H1 (cell line): ENCODE measurements around the gene TBX21.

ENCODE experiments used
- CEBPB ChIP-seq: IDR thresholded peaks from 2 replicates; pipeline ENCODE4 v1.6.1; 2012; ENCODE audit warnings: low read depth, low read length
- CREB1 ChIP-seq: IDR thresholded peaks from 2 replicates; pipeline ENCODE4 v1.6.1; 2012; ENCODE audit warnings: inconsistent platforms
- CTCF ChIP-seq, 3 experiments: IDR thresholded peaks; 1 replicate in 2 of 3; 2 replicates in 1 of 3; pipeline versions ENCODE4 v1.5.1 to v1.6.1; 2011; ENCODE audit warnings: low read length in 3 of 3, mild to moderate bottlenecking in 3 of 3, inconsistent platforms in 2 of 3, low read depth in 1 of 3, moderate library complexity in 1 of 3; ENCODE audit not compliant: insufficient read depth in 1 of 3; ENCODE audit errors: control extremely low read depth in 1 of 3
- EP300 ChIP-seq, 2 experiments: IDR thresholded peaks; 1 replicate in 1 of 2; 2 replicates in 1 of 2; pipeline ENCODE4 v1.6.1; 2011 to 2012; ENCODE audit warnings: low read depth in 2 of 2, low read length in 2 of 2, mild to moderate bottlenecking in 2 of 2, borderline replicate concordance in 1 of 2, inconsistent platforms in 1 of 2, moderate library complexity in 1 of 2
- POLR2A ChIP-seq, 2 experiments: IDR thresholded peaks; 1 replicate in 1 of 2; 2 replicates in 1 of 2; pipeline ENCODE4 v1.6.1; 2011; ENCODE audit warnings: low read depth in 2 of 2, low read length in 2 of 2, mild to moderate bottlenecking in 2 of 2; ENCODE audit errors: control extremely low read depth in 1 of 2
- RXRA ChIP-seq: IDR thresholded peaks from 2 replicates; pipeline ENCODE4 v1.6.1; 2011; ENCODE audit warnings: low read depth, mild to moderate bottlenecking, low read length, moderate library complexity; ENCODE audit not compliant: insufficient read depth

DNA sequence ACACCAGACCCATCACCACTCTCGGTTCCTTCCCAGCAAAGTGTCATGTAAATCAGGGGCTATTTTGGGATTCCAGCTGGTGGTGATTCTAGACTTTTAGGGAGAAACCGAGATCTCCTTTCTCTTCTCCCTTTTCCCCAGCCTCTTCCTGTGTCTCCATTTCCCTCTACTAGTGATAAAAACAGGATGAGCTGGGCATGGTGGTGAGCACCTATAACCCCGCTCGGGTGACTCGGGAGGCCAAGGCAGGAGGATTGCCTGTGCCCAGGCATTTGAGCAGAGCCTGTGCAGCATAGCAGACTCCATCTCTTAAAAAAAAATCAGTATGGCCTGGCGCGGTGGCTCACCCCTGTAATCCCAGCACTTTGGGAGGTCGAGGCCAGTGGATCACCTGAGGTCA lies 6.1 kb downstream of the TBX21 start:
- no peak for TF ChIP-seq CTCF (IDR thresholded peaks at IDR 0.05; ENCODE audit: control extremely low read depth in 1 of 3, insufficient read depth in 1 of 3, low read depth in 1 of 3, low read length in 3 of 3)
- no peak for TF ChIP-seq CEBPB
- no peak for TF ChIP-seq CREB1
- TF ChIP-seq EP300 (IDR thresholded peaks at IDR 0.05; ENCODE audit: borderline replicate concordance in 1 of 2, low read depth in 2 of 2, low read length in 2 of 2) = no peak
- TF ChIP-seq RXRA = no peak
- TF ChIP-seq POLR2A (IDR thresholded peaks at IDR 0.05; ENCODE audit: control extremely low read depth in 1 of 2, low read depth in 2 of 2, low read length in 2 of 2) = no peak
